HuH-7 (cell line): ENCODE results near the gene PRKAG1.

Source experiments
- DNase-seq: peaks from one replicate; pipeline ENCODE4 v3.0.0; 2011; ENCODE audit warnings: low spot score

PRKAG1 gene

GRCh38 chr12:49049566-49050224, 31.1 kb upstream of the PRKAG1 start:
- DNase-seq = no peak

- DNase-seq = no peak
Measured at GRCh38 chr12:49048953-49049352, 30.4 kb upstream of the PRKAG1 start.

- DNase-seq = no peak
Measured at GRCh38 chr12:49046129-49046895, 27.7 kb upstream of the PRKAG1 start.

GRCh38 chr12:49044660-49045059, 26.1 kb upstream of the PRKAG1 start:
- no peak for DNase-seq

GRCh38 chr12:49043856-49044258, 25.3 kb upstream of the PRKAG1 start:
- DNase-seq = peak; percentile 97

- no peak for DNase-seq
Measured at GRCh38 chr12:49043241-49043640, 24.7 kb upstream of the PRKAG1 start.

GRCh38 chr12:49041881-49042484, 23.4 kb upstream of the PRKAG1 start:
- DNase-seq = no peak

GRCh38 chr12:49041036-49041880, 22.7 kb upstream of the PRKAG1 start:
- no peak for DNase-seq

- DNase-seq = no peak
Measured at GRCh38 chr12:49040364-49040855, 21.8 kb upstream of the PRKAG1 start.

GRCh38 chr12:49039421-49040363, 21.1 kb upstream of the PRKAG1 start:
- no peak for DNase-seq

- DNase-seq = no peak
Measured at GRCh38 chr12:49038291-49038955, 19.8 kb upstream of the PRKAG1 start.

- no peak for DNase-seq
Measured at GRCh38 chr12:49037947-49038237, 19.3 kb upstream of the PRKAG1 start.

GRCh38 chr12:49037111-49037946, 18.8 kb upstream of the PRKAG1 start:
- DNase-seq = no peak

- no peak for DNase-seq
Measured at GRCh38 chr12:49036029-49036428, 17.5 kb upstream of the PRKAG1 start.

- no peak for DNase-seq
Measured at GRCh38 chr12:49034286-49034622, 15.7 kb upstream of the PRKAG1 start.

- no peak for DNase-seq
Measured at GRCh38 chr12:49033611-49034285, 15.2 kb upstream of the PRKAG1 start.

GRCh38 chr12:49032679-49033447, 14.3 kb upstream of the PRKAG1 start:
- no peak for DNase-seq

GRCh38 chr12:49032276-49032675, 13.7 kb upstream of the PRKAG1 start:
- DNase-seq = no peak
